GM18951 (cell line): ENCODE results near the gene FGD4.

ENCODE experiments used
- POLR2A ChIP-seq: IDR thresholded peaks from 4 replicates; pipeline ENCODE4 v1.6.1; 2011; ENCODE audit warnings: mild to moderate bottlenecking; ENCODE audit not compliant: insufficient read length, insufficient read depth; ENCODE audit errors: extremely low read depth
- in situ Hi-C: fragments of 300-500 bp; cut with MboI; formaldehyde crosslinking; loops from one replicate; pipeline ENCODE4 v1.12.0; 2022; ENCODE audit warnings: low sequenced_read_pairs, mixed read lengths, inconsistent platforms; ENCODE audit not compliant: unreplicated experiment

FGD4 gene

DNA sequence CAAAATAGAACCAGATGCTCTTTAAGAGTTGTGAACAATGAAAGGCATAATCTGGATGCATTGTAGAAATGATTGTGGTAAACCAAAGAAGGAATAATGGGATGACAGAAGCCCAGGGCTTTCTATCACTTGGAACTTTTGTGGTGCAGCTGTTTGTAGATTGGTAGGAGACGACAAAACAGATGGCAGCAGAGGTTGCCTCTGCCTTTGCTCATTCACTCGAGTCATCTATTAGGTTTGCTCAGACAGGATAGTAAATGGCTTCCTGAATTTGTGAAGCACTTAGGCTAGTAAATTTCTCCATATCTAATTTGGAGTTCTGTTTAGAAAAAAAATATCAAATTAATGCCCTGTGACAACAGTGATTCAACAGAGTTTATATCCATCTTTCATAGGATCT is 78.4 kb downstream of the FGD4 start:
- in situ Hi-C loops: loop anchor here (10.0 kb wide), 1 partner anchor 257 kb away; no protein-coding TSS in a partner anchor
- TF ChIP-seq POLR2A: no peak

DNA sequence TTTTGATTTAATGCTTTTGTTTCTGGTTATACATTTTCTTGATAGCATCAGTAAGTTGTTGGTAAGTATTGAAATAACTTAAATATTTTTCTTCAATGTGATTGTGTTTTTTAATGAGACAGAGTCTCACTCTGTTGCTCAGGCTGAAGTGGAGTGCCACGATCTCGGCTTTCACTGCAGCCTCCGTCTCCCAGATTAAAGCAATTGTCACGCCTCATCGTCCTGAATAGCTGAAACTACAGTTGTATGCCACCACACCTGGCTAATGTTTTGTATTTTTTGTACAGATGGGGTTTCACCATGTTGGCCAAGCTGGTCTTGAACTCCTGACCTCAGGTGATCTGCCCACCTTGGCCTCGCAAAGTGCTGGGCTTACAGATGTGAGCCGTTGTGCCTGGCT is 78.8 kb downstream of the FGD4 start:
- in situ Hi-C loops: loop anchor here (10.0 kb wide), 1 partner anchor 257 kb away; no protein-coding TSS in a partner anchor
- no peak for TF ChIP-seq POLR2A

- in situ Hi-C loops: loop anchor here (10.0 kb wide), 1 partner anchor 256 kb away; no protein-coding TSS in a partner anchor
These were observed 79.7 kb downstream of the FGD4 start for GRCh38 chr12:32478858-32479725.

DNA sequence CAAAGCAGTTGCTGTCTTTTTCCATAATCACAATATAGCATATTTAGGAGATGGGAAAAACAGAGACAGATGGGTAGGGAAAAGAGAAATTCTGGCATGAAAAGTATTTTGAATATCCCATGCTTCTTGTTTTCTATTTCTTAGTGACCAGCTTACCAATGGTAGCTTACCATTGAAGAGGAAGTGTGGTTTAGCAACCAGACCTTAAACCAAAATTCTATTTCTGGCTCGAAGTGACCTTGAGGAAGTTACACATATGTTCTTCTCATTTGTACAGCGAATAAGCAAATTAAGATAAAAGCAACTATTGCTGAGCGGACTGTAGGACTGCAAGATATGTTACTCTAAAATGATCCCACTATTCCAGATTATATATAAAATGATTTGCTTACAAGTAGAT is 82.9 kb downstream of the FGD4 start:
- no peak for TF ChIP-seq POLR2A
- in situ Hi-C loops: no loop called here

More at GRCh38 chr12:32478858-32479725, 79.7 kb downstream of the FGD4 start:
- no peak for TF ChIP-seq POLR2A

DNA sequence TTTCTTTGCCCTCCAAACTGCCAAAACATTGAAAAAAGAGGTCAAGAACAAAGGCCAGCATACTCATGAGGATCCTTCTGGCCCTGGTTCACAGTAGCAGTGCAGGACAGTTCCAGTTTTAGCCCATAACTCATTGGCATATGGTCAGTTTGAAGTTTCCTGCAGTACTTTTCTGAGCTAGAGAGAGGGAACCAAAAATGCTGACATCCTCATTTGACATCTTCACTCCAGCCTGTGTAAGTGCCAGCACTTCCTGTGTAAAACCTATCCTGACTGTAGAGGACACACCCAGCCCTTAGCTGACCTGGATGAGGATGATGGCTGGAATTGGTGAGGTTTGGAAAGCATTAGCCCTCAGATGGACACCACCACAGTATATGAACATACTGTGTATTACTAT is 84.1 kb downstream of the FGD4 start:
- no peak for TF ChIP-seq POLR2A
- in situ Hi-C loops: no loop called here

- in situ Hi-C loops: no loop called here
- no peak for TF ChIP-seq POLR2A
These were observed 84.6 kb downstream of the FGD4 start for GRCh38 chr12:32483993-32484392.

- no peak for TF ChIP-seq POLR2A
- in situ Hi-C loops: no loop called here
These were observed 86.8 kb downstream of the FGD4 start for GRCh38 chr12:32486158-32486557.

- in situ Hi-C loops: no loop called here
- TF ChIP-seq POLR2A: no peak
These were observed 88.8 kb downstream of the FGD4 start for GRCh38 chr12:32488132-32488531.

DNA sequence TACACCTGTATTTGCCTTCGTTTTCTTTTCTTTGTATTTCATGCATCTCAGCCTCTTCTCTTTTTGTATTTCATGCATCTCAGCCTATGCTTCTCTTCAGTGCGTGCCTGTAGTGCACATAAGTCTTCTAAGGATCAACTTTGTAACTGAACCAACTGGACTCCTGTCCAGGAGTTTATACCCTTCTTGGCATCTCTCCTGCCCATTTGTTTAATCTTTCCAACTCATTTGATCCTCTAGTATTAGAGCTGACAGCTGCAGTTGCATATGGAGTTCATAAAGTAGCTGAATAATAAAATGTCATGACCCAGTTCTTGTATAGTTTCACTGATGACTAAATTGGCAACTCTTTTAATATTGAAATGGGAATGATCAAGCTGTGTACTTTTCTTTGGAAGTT is 89.7 kb downstream of the FGD4 start:
- no peak for TF ChIP-seq POLR2A
- in situ Hi-C loops: no loop called here

DNA sequence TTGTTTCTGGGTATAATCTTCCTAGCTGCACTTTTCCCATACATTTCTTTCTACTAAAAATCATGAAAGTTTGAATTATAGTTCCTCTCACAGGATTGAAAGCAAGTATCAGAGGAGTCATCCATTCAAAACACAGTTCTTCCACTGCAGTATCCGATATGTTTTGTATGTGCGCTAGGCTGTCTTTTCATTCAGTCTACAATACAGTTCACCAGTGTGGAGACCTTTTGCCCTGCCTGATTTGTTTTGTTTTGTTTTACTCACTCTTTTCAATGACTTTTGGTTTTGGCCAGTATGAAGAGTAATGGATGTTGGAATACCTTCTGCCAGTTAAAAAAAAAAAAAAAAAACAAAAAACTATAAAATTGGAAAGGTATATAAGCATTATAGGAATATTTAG is 91.4 kb downstream of the FGD4 start:
- no peak for TF ChIP-seq POLR2A
- in situ Hi-C loops: no loop called here

GRCh38 chr12:32493282-32493681 is 93.9 kb downstream of the FGD4 start:
- in situ Hi-C loops: no loop called here
- TF ChIP-seq POLR2A: no peak

DNA sequence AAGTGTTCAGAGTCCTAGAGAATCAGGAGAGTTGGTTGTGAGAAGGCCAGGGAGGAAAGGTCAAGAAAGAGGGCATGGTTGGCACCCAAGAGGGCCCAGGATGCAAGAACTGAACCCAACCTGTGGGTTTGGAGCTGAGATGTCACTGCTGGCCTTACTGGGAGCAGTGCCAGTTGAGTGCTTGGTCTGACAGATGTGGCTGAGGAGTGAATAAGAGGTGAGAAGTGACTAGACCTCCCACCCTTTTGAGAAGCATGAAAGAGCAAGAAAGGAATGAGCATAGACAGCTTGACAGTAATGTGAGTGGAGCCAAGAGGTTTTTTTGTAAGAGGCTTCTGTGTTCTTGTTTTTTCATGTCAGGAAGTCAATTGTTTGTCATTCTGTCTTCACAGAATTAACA is 95.3 kb downstream of the FGD4 start:
- no peak for TF ChIP-seq POLR2A
- in situ Hi-C loops: no loop called here

DNA sequence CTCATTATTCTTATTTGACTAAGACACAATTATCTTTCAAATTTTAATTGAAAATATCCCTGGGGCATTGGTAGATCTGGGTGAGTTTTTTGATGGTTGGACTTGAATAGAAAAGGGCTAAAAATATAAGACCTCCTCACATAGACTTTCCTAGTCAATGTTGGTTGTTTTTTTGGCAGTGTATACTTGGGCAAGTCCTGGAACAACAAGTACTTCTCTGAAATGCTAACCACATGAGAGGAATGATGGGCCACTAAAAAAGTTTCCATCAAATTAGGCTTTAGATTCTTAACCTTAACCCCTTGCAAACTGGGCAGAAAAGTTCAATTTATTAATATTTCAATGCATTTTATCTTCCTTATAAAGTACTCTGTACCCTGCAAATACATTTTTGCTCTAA is 97.6 kb downstream of the FGD4 start:
- in situ Hi-C loops: no loop called here
- TF ChIP-seq POLR2A: no peak

GRCh38 chr12:32497864-32498263 is 98.5 kb downstream of the FGD4 start:
- in situ Hi-C loops: no loop called here

GRCh38 chr12:32499048-32499447 is 99.7 kb downstream of the FGD4 start:
- in situ Hi-C loops: no loop called here
- TF ChIP-seq POLR2A: no peak

More at GRCh38 chr12:32497864-32498263, 98.5 kb downstream of the FGD4 start:
- TF ChIP-seq POLR2A: no peak

- TF ChIP-seq POLR2A: no peak
- in situ Hi-C loops: no loop called here
These were observed 102.5 kb downstream of the FGD4 start for GRCh38 chr12:32501835-32502333.
